B cell (primary cell): ENCODE data around the gene MIPOL1.

Experiments
- EZH2 ChIP-seq: IDR thresholded peaks from 2 replicates; pipeline ENCODE4 v1.6.1; 2012; ENCODE audit warnings: borderline replicate concordance, low read depth, mild to moderate bottlenecking, moderate library complexity, low read length; ENCODE audit not compliant: insufficient read depth, poor library complexity, severe bottlenecking
- TF ChIP-seq, protein P1 (sequence below): fragments of 200-600 bp; IDR thresholded peaks from one replicate; pipeline ENCODE4 v1.8.0; 2022; ENCODE audit warnings: antibody characterized with exemption, mild to moderate bottlenecking

DNA sequence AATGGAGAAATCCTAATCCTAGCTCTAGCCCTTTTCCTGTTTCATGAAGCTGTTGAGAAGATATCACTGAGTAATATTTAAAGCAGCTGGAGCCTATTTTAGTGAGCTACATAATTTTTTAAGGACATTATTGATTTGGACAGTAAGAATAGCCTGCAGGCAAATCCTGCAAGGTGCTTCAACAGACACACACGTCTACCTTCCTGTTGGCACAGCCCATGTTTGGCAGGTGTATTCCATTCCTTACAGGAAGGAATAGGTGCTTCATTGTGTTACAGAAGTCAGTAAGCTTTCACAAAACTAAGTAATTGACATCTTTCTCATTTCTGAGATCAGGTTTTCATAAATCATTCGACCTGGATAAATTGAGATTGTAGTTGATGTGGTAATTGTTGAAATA lies 346.7 kb downstream of the MIPOL1 start:
- TF ChIP-seq, protein P1, sequence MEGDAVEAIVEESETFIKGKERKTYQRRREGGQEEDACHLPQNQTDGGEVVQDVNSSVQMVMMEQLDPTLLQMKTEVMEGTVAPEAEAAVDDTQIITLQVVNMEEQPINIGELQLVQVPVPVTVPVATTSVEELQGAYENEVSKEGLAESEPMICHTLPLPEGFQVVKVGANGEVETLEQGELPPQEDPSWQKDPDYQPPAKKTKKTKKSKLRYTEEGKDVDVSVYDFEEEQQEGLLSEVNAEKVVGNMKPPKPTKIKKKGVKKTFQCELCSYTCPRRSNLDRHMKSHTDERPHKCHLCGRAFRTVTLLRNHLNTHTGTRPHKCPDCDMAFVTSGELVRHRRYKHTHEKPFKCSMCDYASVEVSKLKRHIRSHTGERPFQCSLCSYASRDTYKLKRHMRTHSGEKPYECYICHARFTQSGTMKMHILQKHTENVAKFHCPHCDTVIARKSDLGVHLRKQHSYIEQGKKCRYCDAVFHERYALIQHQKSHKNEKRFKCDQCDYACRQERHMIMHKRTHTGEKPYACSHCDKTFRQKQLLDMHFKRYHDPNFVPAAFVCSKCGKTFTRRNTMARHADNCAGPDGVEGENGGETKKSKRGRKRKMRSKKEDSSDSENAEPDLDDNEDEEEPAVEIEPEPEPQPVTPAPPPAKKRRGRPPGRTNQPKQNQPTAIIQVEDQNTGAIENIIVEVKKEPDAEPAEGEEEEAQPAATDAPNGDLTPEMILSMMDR: no peak
- TF ChIP-seq EZH2: no peak
